Testis (tissue), 2 donors: ENCODE measurements around the gene DNMBP.

ENCODE experiments used
- CTCF ChIP-seq, 3 experiments: fragments of 450-650 bp in 2 of 3; fragments of 200-600 bp in 1 of 3; sonication (generic) in 1 of 3; IDR thresholded peaks; one replicate each; pipeline ENCODE4 v1.5.1; 2016 to 2019; ENCODE audit warnings: antibody characterized with exemption in 3 of 3, mild to moderate bottlenecking in 2 of 3, moderate library complexity in 1 of 3
- POLR2A ChIP-seq: fragments of 450-650 bp; IDR thresholded peaks from one replicate; pipeline ENCODE4 v1.6.1; 2017; ENCODE audit warnings: antibody characterized with exemption, mild to moderate bottlenecking, moderate library complexity

GRCh38 chr10:99913831-99914235 lies 95.9 kb downstream of the DNMBP start:
- no peak for TF ChIP-seq CTCF (IDR thresholded peaks at IDR 0.05)
- no peak for TF ChIP-seq POLR2A
